K562 (cell line): ENCODE data around the gene ZP3. TPM values are rescaled to one million over a fixed set of nuclear protein-coding genes. Genes with fewer than 3 reads are reported as not detected.
A peak's percentile ranks its signal among the peaks of the same experiment; 100 is the strongest.

ENCODE experiments used
- ILK ChIP-seq: fragments of 450-650 bp; IDR thresholded peaks from 2 replicates; pipeline ENCODE4 v1.6.1; 2016; ENCODE audit warnings: missing genetic modification characterization, low read depth, mild to moderate bottlenecking, missing compliant biosample characterization, moderate library complexity, borderline replicate concordance
- PRMT5 ChIP-seq: sonication (generic); formaldehyde crosslinking; IDR thresholded peaks from 2 replicates; pipeline ENCODE4 v1.5.0; 2020; ENCODE audit warnings: missing genetic modification reagents
- REST ChIP-seq, 2 experiments: fragments of 450-650 bp; formaldehyde crosslinking in 1 of 2; IDR thresholded peaks; 2 replicates each; pipeline versions ENCODE4 v1.4.0 to v1.6.1; 2014 to 2020; ENCODE audit warnings: mild to moderate bottlenecking in 2 of 2, borderline replicate concordance in 1 of 2, low read depth in 1 of 2
- polyA plus RNA-seq, 8 experiments: library from polyadenylated mRNA; depleted of rRNA in 4 of 8; stranded (reverse) in 5 of 8; unstranded in 3 of 8; fragments of >200 nt; fragmentation: Nextera tagmentation in 2 of 8; fragmentation: Illumina TruSeq in 1 of 8; extraction: Ambion mirVana in 2 of 8; extraction: Trizol in 1 of 8; gene quantifications; 2 replicates each; pipeline versions ENCODE4 v1.2.1 to v1.2.3, GENCODE V29; 2011 to 2014; ENCODE audit warnings: inconsistent platforms in 1 of 8, missing spikeins in 1 of 8
- total RNA-seq, 7 experiments: library from RNA; depleted of rRNA in 6 of 7; stranded (reverse); fragments of >200 nt in 6 of 7; fragmentation: Illumina TruSeq in 2 of 7; extraction: Trizol in 2 of 7; gene quantifications; 2 replicates each; pipeline versions ENCODE4 v1.2.1 to v1.2.3, GENCODE V29; 2011 to 2021; ENCODE audit warnings: low replicate concordance in 1 of 7
- TF ChIP-seq, protein P1 (sequence below): fragments of 250-450 bp; sonication (Bioruptor Pico); IDR thresholded peaks from 2 replicates; pipeline ENCODE4 v1.4.0; 2020; ENCODE audit warnings: borderline replicate concordance

The ZP3 gene
- total and polyA plus RNA-seq, 9 of the 15 experiments (the other 6 are each of a cell fraction or from before 2014, with no cell fraction given) = 1.4 to 3.8 (median 2.4) TPM

GRCh38 chr7:76393116-76394031, 31.4 kb upstream of the ZP3 start (continued):
- TF ChIP-seq PRMT5 (CRISPR knock-in tag) = 0 out of 2 replicates have a peak, but pooled peaks have one; percentile 67
- TF ChIP-seq ILK (tag) = no peak
- peak; percentile 19; the same call in 1 of the 2 replicates for TF ChIP-seq REST (IDR thresholded peaks at IDR 0.05; ENCODE audit: borderline replicate concordance)
- TF ChIP-seq REST (CRISPR knock-in tag; IDR thresholded peaks at IDR 0.05; ENCODE audit: low read depth) = peak; percentile 43; the same call in 1 of the 2 replicates
- TF ChIP-seq, protein P1, sequence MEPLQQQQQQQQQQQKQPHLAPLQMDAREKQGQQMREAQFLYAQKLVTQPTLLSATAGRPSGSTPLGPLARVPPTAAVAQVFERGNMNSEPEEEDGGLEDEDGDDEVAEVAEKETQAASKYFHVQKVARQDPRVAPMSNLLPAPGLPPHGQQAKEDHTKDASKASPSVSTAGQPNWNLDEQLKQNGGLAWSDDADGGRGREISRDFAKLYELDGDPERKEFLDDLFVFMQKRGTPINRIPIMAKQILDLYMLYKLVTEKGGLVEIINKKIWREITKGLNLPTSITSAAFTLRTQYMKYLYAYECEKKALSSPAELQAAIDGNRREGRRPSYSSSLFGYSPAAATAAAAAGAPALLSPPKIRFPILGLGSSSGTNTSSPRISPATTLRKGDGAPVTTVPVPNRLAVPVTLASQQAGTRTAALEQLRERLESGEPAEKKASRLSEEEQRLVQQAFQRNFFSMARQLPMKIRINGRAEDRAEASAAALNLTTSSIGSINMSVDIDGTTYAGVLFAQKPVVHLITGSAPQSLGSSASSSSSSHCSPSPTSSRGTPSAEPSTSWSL (CRISPR knock-in tag) = peak; percentile 43; the same call in 1 of the 2 replicates
